ENCODE results near the gene CAPN13. TPM values are rescaled to one million over a fixed set of nuclear protein-coding genes. Genes with fewer than 3 reads are reported as not detected.

CAPN13 gene
- total RNA-seq, 2 donors from 2014 or later: 1.1 TPM; not detected in 1

DNA sequence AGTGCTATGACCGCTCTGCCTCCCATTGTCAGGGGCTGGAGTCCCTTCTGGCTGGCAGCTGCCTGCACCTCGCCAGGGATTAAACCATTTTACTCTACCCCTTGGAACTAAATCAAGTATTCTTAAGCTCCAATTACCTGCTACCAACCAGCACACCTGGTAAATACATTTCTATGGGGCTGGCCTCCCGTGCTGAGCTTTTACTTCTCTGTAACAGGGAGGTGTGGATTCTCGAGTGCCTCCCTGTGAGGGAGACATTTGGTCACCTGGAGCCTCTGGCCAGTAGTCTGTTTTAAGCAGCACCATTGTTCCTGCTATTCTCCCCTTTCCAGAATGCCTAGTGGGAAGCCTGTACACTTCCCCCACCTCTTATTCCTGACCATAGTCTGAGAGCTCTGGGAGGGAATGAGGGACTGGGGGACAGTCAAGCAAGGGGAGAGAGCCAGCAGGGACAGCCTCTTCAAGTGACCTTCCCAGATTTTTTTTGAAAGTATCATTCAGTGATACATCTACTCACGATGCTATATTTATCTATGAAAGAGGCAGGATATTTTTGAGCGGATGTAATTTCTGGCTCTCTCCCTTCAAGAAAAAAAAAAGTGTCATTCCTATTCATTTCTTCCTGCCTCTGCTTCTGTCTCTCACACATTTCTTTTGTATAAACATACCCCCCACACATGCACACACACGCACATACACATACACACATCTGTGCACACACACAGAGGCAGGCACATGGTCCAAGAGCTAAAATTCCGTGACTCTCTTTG, 112.8 kb downstream of the CAPN13 start:
- no peak overlapping the region for H3K4me3 ChIP-seq
- peak overlapping the region; percentile 97 to 99 for H3K27ac ChIP-seq
- H3K9me3 ChIP-seq: no peaks in the 10 kb centered on the region
- ATAC-seq (ENCODE audit: insufficient number of reproducible peaks, low FRiP score, low read depth) (peak; percentile 75), DNase-seq (ENCODE audit: low spot score) (no peak)
- H3K36me3 ChIP-seq: no peaks in the 10 kb centered on the region
- H3K4me1 ChIP-seq (ENCODE audit: control insufficient read depth in 1 of 2, low read depth in 2 of 2): peaks cover 30 to 60% of the 10 kb centered on the region in 2 donors
- TF ChIP-seq, protein P1, sequence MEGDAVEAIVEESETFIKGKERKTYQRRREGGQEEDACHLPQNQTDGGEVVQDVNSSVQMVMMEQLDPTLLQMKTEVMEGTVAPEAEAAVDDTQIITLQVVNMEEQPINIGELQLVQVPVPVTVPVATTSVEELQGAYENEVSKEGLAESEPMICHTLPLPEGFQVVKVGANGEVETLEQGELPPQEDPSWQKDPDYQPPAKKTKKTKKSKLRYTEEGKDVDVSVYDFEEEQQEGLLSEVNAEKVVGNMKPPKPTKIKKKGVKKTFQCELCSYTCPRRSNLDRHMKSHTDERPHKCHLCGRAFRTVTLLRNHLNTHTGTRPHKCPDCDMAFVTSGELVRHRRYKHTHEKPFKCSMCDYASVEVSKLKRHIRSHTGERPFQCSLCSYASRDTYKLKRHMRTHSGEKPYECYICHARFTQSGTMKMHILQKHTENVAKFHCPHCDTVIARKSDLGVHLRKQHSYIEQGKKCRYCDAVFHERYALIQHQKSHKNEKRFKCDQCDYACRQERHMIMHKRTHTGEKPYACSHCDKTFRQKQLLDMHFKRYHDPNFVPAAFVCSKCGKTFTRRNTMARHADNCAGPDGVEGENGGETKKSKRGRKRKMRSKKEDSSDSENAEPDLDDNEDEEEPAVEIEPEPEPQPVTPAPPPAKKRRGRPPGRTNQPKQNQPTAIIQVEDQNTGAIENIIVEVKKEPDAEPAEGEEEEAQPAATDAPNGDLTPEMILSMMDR (IDR thresholded peaks at IDR 0.05): no peak
- H3K27me3 ChIP-seq (replicated peaks; ENCODE audit: insufficient read depth): no peaks in the 10 kb centered on the region

DNA sequence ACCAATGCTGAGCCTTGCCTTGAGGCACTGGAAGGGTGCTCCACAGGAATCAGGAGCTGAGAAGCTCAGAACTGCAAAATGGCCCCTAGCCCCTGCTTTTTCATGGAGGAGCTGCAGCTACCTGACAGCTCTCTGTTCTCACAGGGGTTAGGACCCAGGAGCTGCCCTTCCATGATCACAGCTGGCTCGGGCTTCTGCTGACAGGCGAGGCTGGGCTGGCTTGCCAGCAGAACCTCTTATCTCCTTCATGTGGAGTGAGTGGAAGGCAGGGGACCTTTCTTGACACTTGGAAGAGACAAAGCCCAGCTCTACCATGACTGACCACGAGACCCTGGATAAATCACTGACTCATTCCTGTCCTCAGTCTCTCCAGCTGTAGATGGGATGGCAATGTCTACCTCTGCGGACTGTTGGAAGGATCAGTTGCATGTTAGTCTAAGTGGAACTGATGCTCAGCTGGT, 113.4 kb downstream of the CAPN13 start:
- TF ChIP-seq, protein P1 (IDR thresholded peaks at IDR 0.05): no peak
- Histone ChIP-seq H3K9me3 (no peaks in the 10 kb centered on the region), H3K27ac (peak overlapping the region; percentile 97 to 99), H3K36me3 (no peaks in the 10 kb centered on the region), H3K27me3 (replicated peaks; ENCODE audit: insufficient read depth) (no peaks in the 10 kb centered on the region), H3K4me1 (ENCODE audit: control insufficient read depth in 1 of 2, low read depth in 2 of 2) (peaks cover 36 to 66% of the 10 kb centered on the region in 2 donors), H3K4me3 (no peak overlapping the region)
- DNase-seq (ENCODE audit: low spot score) (no peak), ATAC-seq (ENCODE audit: insufficient number of reproducible peaks, low FRiP score, low read depth) (no peak)

- no peak for ATAC-seq (ENCODE audit: insufficient number of reproducible peaks, low FRiP score, low read depth)
- Histone ChIP-seq H3K4me3 (no peak overlapping the region), H3K4me1 (ENCODE audit: control insufficient read depth in 1 of 2, low read depth in 2 of 2) (peaks cover 37 to 76% of the 10 kb centered on the region in 2 donors), H3K27me3 (replicated peaks; ENCODE audit: insufficient read depth) (no peaks in the 10 kb centered on the region), H3K9me3 (no peaks in the 10 kb centered on the region), H3K36me3 (no peaks in the 10 kb centered on the region), H3K27ac (peak overlapping the region; percentile 97 to 99)
- DNase-seq (ENCODE audit: low spot score): no peak
- TF ChIP-seq, protein P1 (IDR thresholded peaks at IDR 0.05): no peak
Observed at GRCh38 chr2:30692829-30693275, 114.4 kb downstream of the CAPN13 start.

DNA sequence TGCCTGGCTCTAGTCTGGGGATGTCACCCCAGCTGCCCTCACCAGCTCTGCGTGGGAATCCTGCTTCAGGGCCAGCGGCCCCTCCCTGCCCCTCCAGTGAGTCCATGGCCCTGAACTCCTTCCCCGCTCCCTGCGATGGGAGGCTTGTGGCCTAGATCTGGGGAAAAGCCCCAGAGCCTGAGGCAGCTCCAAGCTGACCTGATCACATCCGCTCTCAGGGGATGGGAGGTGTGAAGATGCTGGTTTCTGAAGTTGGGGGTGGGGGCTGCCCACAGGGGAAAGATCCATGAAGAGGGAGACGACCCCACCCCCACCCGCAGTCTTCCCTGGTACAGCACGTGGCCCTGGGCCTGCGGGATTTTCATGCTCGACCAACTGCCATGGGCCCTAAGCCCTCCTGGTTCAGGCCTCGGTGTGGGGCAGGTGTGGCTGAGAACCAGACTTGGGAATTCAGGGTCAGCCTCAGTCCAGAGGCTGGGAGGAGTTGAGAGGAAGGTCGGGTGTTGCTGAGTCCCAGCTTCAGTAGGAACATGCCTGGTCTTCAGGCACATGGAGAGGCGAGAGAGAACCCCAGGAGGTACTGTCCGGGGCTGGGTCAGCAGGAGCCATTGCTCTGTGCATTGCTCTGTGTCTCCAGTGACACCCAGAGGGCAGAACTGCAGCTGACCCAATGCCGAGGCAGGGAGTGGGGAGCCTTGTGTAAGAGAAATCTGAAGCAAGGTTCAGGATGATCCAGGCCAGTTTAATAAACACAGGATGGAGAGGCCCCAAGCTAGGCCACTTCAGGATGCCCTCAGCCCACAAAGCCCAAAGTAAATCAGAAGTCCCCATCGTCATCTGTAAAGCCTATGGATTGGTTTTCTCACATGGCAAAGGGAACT, 115.1 kb downstream of the CAPN13 start:
- no peaks in the 10 kb centered on the region for H3K36me3 ChIP-seq
- DNase-seq (ENCODE audit: low spot score) (no peak), ATAC-seq (ENCODE audit: insufficient number of reproducible peaks, low FRiP score, low read depth) (no peak)
- TF ChIP-seq, protein P1 (IDR thresholded peaks at IDR 0.05): no peak
- H3K4me3 ChIP-seq: no peak overlapping the region
- H3K4me1 ChIP-seq (ENCODE audit: control insufficient read depth in 1 of 2, low read depth in 2 of 2): peaks cover 37 to 82% of the 10 kb centered on the region in 2 donors
- no peaks in the 10 kb centered on the region for H3K27me3 ChIP-seq (replicated peaks; ENCODE audit: insufficient read depth)
- peak overlapping the region; percentile 97 to 99 for H3K27ac ChIP-seq
- H3K9me3 ChIP-seq: no peaks in the 10 kb centered on the region

Measured in thoracic aorta (tissue), 2 donors.